ENCODE results near the gene PATE1.
"Not testable (repeated sequence)": the region's sequence is repeated elsewhere in the genome, so short reads cannot be mapped to it uniquely, and the experiment has no call there.

PATE1 gene, protein sequence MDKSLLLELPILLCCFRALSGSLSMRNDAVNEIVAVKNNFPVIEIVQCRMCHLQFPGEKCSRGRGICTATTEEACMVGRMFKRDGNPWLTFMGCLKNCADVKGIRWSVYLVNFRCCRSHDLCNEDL

DNA sequence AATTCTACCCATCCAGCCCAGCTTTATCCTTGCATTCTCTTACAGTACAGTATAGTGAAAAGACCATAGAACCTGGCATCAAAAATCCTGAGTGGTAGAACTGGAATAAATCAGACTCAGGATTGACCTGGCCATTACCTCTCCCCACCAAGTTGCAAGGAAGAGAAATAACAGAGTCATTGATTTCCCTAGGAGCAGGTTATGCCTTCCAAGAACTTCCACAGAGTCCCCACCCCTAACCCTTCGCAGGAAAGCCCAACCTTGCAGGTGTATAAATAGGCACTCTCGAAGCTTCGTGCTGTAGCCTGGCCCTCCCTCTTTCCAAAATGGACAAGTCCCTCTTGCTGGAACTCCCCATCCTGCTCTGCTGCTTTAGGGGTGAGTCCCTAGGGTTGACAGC lies at the start of gene PATE1:
PATE1 (plus strand) TSS at position 301 of the 400 bp plus-strand sequence; CDS start at position 327, 26 bp downstream.
- FAIRE-seq = no peak

DNA sequence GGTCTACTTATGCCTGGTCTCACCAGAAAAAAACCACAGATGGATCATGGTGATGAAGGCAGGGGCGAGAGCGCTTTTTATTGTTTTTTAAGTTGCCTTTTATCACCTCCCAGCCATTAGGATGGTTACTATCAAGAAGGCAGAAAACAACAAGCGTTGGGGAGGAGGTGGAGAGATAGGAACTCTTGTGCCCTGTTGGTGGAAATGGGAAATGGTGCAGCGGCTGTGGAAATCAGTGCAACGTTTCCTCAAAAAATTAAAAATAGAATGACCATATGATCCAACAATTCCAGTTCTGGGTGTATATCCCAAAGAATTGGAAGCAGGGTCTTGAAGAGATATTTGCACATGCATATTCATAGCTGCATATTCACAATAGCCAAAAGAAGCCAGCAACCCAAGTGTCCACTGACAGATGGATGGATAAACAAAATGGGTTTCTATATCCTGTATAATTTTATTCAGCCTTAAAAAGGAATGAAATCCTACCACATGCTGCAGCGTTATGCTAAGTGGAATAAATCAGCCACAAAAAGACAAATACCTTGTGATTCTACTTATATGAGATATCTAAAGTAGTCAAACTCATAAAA lies 45.0 kb upstream of the PATE1 start:
- FAIRE-seq = no peak

DNA sequence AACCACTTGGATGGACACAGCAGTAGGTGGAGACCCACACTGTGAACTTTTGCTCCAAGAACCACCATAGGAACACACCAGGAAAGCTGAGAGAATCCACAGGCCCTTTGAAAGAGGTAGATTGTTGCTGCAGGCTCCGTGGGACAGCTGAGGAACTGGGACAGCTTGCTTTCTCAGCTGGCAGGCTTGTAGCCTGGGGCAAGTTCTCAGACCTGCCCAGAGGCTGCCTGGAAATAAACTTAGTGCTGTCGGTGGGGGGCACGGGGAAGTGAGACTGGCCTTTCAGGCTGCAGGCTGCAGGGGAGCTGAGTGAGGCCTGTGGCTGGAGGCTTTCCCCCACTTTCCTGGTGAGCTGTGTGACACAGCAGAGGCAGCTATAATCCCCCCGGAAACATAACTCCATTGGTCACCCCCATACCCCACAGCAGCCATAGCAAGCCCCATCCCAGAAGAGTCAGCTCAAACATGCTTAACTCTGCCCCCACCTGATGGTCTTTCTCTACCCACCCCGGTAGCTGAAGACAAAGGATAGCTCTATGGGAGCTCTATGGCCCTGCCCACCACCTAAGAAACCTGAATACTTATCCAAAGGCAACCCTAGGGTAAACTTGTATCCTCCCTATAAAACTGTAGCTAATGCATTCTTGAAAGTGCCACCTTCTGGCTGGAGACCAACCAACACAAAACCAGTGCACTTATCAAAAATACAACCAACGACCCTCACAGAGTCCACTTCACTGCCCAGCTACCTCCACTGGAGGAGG lies 44.0 kb upstream of the PATE1 start:
- no peak for FAIRE-seq

DNA sequence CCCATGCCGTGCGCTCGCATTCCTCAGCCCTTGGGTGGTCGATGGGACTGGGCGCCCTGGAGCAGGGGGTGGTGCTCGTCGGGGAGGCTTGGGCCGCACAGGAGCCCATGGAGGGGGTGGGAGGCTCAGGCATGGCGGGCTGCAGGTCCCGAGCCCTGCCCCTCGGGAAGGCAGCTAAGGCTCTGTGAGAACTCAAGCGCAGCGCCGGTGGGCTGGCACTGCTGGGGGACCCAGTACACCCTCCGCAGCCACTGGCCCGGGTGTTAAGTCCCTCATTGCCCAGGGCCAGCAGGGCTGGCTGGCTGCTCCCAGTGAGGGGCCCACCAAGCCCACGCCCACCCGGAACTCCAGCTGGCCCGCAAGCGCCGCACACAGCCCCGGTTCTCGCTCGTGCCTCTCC lies 41.4 kb upstream of the PATE1 start:
- FAIRE-seq = not testable (repeated sequence)

DNA sequence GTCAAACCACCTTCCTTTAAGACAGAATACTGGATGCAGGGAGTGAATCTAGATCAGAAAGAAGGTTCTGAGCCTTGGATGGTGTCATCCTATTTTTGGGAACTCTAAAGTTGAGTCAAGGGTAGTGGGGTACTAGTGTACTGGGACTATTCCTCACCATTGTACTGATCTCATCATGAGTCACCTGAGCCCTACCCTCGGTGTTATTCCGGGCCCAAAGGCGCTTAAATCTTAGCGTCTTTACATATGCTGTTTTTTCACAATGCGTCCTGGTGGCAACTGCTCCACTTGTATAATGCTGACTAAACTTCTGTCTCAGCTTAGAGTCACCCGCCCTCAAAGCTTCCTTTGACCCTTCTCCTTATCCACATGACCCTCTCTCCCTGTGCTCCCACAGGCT lies 25.3 kb upstream of the PATE1 start:
- no peak for FAIRE-seq

DNA sequence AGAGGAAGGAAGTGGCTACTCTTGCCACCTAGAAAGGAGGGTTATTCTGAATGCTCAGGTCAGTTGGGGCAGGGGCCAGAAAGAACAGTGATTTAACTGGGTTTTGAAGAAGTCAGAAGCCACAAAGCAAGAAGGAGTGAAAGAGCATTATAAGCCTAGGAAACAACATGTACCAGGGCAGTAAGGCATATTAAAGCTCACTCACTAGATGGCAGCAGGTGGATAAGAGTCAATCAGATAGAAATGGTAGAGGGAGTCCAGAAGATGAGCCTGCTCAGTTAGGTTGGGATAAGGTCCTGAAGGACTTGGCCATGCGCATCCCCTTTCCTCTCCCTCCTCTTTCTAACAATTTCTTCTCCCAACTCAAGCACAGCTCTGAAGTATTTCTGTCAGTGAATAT lies 22.0 kb upstream of the PATE1 start:
- no peak for FAIRE-seq

DNA sequence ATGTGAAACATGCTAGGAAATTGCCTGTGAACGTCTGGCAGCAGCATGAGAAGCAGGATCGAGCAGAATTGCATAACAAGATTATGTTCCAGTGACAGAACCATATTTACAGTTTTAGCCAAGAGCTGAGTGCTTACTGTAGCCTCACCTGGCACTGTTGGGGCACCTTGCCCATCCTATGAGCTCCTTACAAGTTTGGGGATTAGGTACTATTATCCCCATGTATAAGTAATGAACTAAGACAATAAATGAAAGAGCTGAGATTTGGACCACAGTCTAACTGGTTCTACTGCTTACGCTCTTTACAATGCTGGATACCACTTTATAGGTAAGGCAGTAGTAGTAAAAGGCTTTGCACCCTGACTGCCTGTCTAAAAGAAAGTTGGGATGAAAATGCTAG lies 17.1 kb upstream of the PATE1 start:
- no peak for FAIRE-seq

DNA sequence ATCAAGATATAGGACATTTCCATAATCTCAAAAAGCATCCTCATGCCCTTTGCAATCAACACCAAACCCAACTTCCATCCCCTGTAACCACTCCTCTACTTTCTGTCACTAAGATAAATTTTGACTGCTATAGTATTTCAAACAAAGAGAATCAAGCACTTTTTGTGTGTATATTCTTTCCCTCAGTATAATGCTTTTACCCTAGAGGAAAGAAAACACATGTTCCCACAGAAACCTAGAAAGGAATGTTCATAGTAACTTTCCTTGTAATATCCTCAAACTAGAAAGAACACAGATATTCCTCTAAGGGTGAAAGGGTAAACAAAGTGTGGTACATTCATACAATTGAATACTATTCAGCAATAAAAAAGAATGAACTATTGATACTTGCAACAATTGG lies 5.5 kb upstream of the PATE1 start:
- FAIRE-seq = no peak

DNA sequence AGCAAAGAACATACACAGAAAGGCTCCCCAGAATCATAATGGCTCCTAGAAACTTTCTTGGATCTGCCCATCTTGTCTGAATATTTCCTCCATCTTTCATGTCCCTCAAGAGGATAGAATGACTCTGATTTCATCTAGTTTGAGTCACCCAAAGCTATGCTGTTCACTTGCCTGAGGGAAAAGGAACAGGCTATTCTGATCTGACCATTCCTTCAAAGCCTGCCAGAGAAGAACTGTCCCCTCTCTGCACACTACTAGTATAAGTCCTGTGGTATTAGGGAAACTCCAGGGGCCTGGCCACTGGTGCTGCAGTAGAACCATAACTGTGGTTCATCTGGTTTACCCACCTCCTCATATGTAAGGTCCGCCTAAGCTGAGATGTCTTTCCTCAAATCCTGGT lies 2.4 kb upstream of the PATE1 start:
- no peak for FAIRE-seq

DNA sequence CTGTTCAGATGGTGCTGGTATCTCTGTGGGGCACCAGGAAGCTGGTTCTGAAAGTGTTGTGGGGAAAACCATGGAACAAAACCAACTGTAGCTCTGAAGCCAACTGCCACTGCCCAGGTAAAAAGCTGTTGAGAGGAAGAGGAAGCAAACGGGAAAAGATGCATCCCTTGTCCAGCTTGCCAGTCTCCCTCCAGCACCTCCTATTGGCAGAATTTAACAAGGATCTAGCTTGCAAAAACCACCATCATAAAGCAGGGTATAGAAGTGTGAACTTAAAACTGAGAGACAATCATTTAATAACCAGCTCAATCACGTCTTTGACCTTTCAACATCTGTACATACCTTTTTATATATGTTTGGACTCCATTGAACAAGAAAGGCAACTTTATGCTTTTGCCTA lies 4.5 kb downstream of the PATE1 start:
- no peak for FAIRE-seq

DNA sequence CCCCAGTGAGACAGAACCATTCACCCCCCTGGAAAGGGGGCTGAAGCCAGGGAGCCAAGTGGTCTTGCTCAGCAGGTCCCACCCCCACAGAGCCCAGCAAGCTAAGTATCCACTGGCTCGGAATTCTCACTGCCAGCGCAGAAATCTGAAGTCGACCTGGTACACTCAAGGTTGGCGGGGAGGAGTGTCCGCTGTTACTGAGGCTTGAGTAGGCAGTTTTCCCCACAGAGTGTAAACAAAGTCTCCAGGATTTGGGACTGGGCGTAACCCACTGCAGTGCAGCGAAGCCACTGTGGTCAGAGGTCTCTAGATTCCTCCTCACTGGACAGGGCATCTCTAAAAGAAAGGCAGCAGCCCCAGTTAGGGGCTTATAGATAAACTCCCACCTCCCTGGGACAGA lies 10.0 kb downstream of the PATE1 start:
- FAIRE-seq = no peak

DNA sequence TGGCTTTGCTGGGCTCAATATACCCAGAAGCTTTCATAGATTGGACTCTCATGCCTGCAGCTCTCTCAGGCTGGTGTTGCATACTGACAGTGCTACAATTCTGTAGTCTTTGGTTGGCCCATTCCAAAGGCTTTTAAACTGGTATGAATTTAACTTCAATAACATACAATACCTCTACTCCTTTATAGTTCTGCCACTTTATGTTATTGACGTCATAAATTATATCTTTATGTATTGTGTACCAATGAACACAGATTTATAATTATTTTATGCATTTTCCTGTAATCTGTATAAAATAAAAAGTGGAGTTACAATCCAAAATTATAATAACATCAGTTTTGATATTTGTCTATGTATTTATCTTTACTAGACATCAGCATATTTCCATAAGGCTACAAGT lies 16.4 kb downstream of the PATE1 start:
- no peak for FAIRE-seq

DNA sequence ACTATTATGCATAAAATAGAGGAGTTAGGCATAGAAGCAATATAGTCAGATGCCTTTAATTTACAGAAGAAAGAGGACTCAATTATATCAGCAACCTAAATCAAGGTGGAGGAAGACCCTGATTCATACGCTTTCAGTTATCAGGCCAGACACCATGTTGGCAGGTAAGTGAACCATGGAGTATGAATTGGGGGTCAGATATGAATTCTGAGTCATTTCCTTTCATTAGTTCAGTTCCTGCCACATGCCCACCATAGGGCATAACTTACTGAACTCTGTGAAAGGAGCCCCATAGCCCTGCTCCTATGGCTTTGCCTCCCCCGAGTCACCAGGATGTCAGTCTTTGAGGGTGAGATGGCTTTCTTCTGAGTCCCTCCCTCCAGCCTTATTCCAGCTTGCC lies 17.4 kb downstream of the PATE1 start:
- no peak for FAIRE-seq

DNA sequence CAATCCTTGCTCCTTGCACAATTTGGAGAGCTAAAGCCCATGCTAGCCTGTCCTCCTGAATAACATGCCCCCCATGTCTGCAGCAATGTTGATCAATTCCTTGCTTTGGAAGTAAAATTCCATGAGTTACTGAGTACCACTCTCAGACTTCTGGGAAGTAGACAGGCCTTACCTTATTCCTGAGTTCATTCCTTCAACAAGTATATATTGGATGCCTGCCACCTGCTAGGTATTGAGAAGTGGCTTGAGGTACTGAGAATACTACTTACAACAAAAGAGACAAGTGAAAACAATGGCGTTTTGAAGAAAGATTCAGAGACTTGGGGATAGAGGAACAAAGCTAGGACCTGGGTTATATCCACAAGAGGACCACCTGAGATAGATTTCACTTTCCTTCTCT lies 20.2 kb downstream of the PATE1 start:
- FAIRE-seq = no peak

DNA sequence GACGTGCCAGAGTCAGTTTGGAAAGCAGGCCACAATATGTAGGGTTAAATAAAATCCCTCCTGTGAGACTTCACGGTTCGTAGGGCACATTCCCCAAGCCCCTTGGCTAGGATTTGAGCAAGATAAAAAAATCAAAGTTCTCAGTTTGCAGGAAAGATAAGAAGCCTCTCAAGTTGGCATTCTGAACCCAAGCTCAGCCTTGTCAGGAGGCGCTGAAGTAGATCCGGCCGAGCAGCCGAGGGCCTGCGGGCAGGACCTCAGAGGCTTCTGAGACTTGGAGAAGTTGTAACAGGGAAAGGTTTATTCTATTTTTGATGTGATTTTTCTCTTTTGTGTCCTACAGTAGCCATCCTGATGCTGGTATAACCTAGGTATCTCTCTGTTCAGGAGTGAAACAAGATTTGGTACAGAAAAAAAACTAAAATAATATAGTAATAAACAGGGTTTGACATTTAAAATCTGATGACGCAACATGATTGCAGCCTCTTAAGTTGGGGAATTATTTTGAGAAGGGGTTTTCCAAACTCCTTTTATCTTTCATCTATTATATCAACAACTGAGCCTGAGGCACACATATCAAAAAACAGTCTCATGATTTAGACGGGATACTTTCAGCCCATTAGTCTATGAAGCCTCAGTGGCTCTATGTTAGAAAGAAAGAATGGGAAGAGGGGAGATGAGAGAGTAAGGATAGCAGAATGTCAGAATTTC lies 22.4 kb downstream of the PATE1 start:
- FAIRE-seq = no peak

DNA sequence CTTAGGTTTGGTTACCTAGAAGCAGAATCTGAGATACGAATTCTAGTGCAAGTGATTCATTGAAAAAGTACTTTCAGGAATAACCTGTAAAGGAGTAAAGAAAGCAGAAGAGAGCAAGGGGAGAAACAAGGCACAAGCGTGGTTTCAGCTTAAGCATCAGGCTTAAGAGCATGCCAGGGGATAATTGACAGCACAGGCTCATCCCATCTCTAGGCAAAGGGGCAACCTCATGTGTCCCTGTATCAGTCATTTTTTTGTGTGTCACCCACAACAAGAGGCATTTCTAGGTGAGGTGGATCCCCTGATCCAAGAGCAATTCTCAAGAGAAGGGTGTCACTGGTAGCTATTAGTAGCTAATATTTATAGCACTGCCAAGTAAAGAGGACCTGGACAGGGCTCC lies 24.5 kb downstream of the PATE1 start:
- no peak for FAIRE-seq

DNA sequence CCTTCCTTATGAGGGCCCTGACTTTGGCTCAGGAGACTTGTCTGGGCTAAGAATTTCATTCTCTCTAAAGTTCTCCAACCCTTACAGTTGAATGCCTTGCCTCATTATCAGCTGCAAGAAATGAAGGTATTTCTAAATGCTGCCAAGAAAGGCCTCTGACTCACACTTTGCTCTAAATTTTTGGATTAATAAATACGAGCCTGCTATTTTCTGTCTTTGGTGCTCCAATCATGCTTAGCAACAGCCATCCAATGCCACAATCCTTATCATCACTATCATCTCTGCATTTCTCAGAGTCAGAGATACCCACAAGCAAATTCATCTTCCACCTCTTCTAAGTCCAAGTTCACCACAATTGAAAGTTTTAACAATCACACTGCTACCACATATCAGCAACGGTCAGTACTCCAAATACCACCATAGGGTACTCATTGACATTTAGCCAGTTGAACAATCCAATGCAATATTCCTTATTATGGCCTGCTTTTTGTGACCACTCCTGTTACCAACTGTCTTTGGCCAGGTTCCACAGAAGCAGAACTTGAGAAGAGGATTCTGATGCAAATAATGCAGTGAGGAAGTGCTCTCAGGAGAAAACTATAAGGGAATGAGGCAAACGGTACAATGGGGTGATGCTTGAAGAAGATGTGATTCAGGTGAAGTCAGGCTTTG lies 26.9 kb downstream of the PATE1 start:
- FAIRE-seq = no peak

DNA sequence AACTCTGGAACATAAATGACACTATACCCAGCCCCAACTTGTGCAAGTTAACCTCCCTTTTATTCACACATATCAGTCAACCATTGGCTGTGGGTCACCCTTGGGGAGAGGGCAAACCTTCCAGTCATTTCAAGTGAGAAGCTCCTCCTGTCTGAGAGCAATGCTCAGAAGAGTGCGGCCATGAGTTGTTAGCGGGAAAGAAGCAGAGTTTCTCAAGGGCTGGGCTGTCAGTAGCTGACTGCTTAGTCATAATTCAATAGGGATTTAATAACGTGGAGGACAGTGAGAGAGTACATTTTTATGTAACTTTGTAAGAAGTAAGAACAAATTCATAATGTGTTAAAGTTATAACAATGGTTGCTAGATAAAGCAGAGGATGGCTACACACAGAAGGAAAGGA lies 27.4 kb downstream of the PATE1 start:
- no peak for FAIRE-seq

DNA sequence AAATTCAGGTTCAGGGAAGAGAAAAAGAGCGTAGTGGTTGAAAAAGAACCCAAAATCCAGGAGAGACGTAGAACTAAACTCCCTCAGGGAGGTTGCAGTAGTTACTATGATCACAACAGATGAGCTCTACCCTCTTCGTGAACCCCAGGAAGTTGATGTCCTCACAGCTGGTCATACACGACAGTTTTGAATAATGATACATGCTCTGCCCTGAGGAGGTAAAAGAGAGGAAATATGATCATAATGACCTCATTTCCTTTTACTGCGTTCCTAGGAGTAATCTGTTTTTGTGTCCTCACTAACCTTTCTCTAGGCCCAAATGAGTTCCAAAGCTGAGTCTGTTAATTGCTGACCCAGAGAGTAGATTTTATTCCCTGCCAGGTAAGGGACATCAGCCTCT lies 31.2 kb downstream of the PATE1 start:
- no peak for FAIRE-seq

DNA sequence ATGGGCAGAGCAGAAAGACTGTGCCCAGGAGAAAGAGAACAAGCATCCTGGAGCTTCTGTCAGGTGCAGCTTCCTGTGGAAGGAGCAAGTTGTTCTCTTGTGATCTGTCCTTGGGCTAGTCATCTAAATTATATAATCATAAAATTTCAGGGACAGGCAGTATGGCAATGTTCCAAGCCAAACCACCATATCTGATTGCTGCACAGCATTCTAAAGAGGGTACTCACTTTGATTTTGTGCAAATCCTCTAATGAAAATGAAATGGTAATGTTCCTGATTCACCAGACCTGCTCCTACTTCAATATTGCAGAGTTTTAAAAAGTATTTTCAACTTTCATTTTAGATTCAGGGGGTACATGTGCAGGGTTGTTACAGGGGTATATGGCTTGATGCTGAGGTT lies 32.6 kb downstream of the PATE1 start, which contains the start of gene PATE2:
PATE2 (minus strand) TSS at position 101 of the 400 bp plus-strand sequence; CDS start at position 46, 55 bp downstream.
- no peak for FAIRE-seq

DNA sequence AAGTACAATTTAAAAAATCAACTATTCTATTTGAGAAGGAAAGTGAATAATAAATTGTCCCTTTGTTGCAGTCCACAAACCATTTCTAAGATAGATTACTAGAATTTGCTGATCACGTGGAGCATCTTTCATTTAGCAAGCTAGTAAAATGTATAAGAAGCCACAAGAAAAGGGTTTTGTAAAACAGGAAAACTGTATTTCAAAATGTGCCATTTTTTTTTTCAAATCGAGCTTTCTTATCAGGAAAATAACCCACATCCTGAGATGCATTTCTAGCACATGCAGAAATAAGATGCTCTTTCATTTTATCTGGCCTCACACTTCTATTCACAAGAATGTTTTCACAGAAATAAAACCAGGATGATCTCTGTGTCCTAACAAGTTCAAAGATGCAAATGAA lies 38.6 kb downstream of the PATE1 start:
- no peak for FAIRE-seq

DNA sequence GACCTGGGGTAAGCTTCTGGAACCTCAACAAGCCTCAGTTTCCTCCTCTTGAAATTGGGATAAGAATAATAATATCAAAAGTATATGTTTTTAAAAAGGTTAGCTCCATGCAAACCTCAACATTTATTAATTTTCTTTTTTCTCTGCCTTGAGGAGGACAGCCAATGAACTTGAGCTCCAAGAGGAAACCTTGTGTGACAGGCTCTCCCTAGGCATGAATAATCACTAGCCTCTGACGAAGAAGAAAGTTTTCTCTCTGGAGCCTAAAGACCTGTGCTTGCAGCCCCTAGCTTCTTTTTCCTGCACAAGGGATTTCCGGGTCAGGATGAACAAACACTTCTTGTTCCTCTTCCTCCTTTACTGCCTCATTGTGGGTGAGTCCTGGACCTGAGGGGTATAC lies 41.7 kb downstream of the PATE1 start, which contains the start of gene PATE3:
PATE3 (plus strand) TSS at position 301 of the 400 bp plus-strand sequence; CDS start at position 326, 25 bp downstream.
- FAIRE-seq = no peak

DNA sequence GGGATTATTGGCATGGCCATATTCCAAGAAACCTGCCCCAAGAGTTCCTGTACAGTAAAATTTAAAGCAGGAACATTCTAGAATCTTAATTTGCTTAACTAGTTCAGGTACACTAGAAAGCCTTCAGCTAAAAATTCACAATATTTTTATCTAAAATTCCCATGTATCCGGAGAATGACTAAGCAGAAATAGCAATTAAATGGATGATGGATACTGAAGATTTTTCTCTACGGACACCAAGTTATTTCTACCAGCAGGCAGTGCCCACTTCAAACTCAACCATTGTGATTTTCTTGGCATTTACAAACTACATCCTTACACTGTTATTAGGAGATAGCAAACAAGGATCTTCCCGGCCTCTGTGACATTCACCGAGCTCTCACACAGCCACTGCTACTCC lies 44.7 kb downstream of the PATE1 start:
- FAIRE-seq = no peak

Data from islet of Langerhans (tissue), 1 donor.